ENCODE data around the gene DNASE1L1.
A peak's percentile ranks its signal among the peaks of the same experiment; 100 is the strongest.

DNASE1L1 gene

GRCh38 chrX:154436374-154436982 lies 27.4 kb upstream of the DNASE1L1 start:
- CTCF ChIA-PET = no interaction called here
- Histone ChIP-seq H3K9me3 (ENCODE audit: control insufficient read depth, insufficient read depth, low read depth, low read length) (no peaks in the 10 kb centered on the region), H3K4me1 (ENCODE audit: control insufficient read depth, insufficient read depth, low read length) (no peaks in the 10 kb centered on the region), H3K36me3 (ENCODE audit: control insufficient read depth in 2 of 2, insufficient read depth in 1 of 2, low read length in 2 of 2) (peaks cover 7 to 84% of the 10 kb centered on the region in 2 experiments; a peak in 2 of 3 replicates), H3K27ac (ENCODE audit: extremely low read depth, low read depth, low read length) (peak overlapping the region; percentile 95), H3K4me3 (ENCODE audit: low read depth, low read length) (peak overlapping the region; percentile 69)
- TF ChIP-seq PATZ1 (tag by site-specific recombination; IDR thresholded peaks at IDR 0.05) = peak; percentile 18; the same call in 1 of the 2 replicates
- TF ChIP-seq HOXD13 (CRISPR knock-in tag; IDR thresholded peaks at IDR 0.05; ENCODE audit: borderline replicate concordance) = no peak
- peak; percentile 18; the same call in 1 of the 2 replicates for TF ChIP-seq ZNF335 (tag by site-specific recombination; conservative IDR thresholded peaks at IDR 0.05)
- TF ChIP-seq SCRT2 (tag by site-specific recombination; IDR thresholded peaks at IDR 0.05) = peak; percentile 75
- TF ChIP-seq GLIS2 (tag by site-specific recombination; IDR thresholded peaks at IDR 0.05) = peak; percentile 62
- no peak for TF ChIP-seq KLF16 (tag by site-specific recombination; IDR thresholded peaks at IDR 0.05)
- TF ChIP-seq SCRT1 (tag by site-specific recombination; IDR thresholded peaks at IDR 0.05; ENCODE audit: borderline replicate concordance) = peak; percentile 76; the same call in 1 of the 2 replicates
- TF ChIP-seq OSR2 (tag by site-specific recombination; IDR thresholded peaks at IDR 0.05) = no peak
- POLR2A ChIA-PET = interaction anchor here (0.9 to 1.9 kb wide), 2 partner anchors 9 to 39 kb away, joined by 3 to 4 read pairs; partner anchors contain the start of gene RPL10

DNA sequence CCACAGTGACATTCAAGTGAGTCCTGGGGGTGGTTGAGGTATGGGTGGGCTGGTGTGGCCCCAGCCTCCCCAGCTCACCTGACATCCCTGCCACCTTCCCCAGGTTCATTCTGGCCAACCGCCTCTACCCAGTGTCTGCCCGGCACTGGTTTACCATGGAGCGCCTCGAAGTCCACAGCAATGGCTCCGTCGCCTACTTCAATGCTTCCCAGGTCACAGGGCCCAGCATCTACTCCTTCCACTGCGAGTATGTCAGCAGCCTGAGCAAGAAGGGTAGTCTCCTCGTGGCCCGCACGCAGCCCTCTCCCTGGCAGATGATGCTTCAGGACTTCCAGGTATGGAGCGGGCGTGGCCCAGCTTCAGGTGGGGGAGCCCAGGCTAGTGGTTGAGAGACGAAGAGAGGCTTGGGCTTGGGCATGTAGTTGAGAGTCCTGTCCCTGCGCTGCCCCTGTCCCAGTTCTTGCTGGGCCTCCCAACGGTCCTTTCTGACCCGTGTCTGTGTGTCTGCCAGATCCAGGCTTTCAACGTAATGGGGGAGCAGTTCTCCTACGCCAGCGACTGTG lies 26.2 kb upstream of the DNASE1L1 start:
- H3K4me3 ChIP-seq (ENCODE audit: low read depth, low read length) = no peak overlapping the region
- no peaks in the 10 kb centered on the region for H3K9me3 ChIP-seq (ENCODE audit: control insufficient read depth, insufficient read depth, low read depth, low read length)
- peaks cover 7 to 78% of the 10 kb centered on the region in 2 experiments; a peak in 2 of 3 replicates for H3K36me3 ChIP-seq (ENCODE audit: control insufficient read depth in 2 of 2, insufficient read depth in 1 of 2, low read length in 2 of 2)
- no peaks in the 10 kb centered on the region for H3K4me1 ChIP-seq (ENCODE audit: control insufficient read depth, insufficient read depth, low read length)
- POLR2A ChIA-PET = interaction anchor here (0.9 to 1.9 kb wide), 3 partner anchors 10 to 38 kb away, joined by 3 to 4 read pairs (median 3); partner anchors contain the start of gene RPL10
- CTCF ChIA-PET = interaction anchor here (0.6 kb wide), 1 partner anchor 466 kb away, joined by 3 read pairs; no protein-coding TSS in a partner anchor
- TF ChIP-seq ZNF654 (tag by site-specific recombination; IDR thresholded peaks at IDR 0.05; ENCODE audit: low read depth) (no peak), ZNF366 (tag by site-specific recombination; conservative IDR thresholded peaks at IDR 0.05) (no peak), ZNF394 (tag by site-specific recombination; IDR thresholded peaks at IDR 0.05; ENCODE audit: borderline replicate concordance) (no peak), ZBTB20 (tag by site-specific recombination; IDR thresholded peaks at IDR 0.05) (no peak), ZNF747 (tag by site-specific recombination; IDR thresholded peaks at IDR 0.05) (no peak), MZF1 (tag by site-specific recombination; IDR thresholded peaks at IDR 0.05; ENCODE audit: borderline replicate concordance) (no peak), ZNF433 (tag by site-specific recombination; IDR thresholded peaks at IDR 0.05; ENCODE audit: low read depth) (no peak), ZBTB1 (tag by site-specific recombination; IDR thresholded peaks at IDR 0.05) (no peak), GLIS1 (tag by site-specific recombination; IDR thresholded peaks at IDR 0.05) (no peak), KLF1 (tag by site-specific recombination; IDR thresholded peaks at IDR 0.05) (no peak), ZNF133 (tag by site-specific recombination; IDR thresholded peaks at IDR 0.05) (no peak)
- TF ChIP-seq, protein P1, sequence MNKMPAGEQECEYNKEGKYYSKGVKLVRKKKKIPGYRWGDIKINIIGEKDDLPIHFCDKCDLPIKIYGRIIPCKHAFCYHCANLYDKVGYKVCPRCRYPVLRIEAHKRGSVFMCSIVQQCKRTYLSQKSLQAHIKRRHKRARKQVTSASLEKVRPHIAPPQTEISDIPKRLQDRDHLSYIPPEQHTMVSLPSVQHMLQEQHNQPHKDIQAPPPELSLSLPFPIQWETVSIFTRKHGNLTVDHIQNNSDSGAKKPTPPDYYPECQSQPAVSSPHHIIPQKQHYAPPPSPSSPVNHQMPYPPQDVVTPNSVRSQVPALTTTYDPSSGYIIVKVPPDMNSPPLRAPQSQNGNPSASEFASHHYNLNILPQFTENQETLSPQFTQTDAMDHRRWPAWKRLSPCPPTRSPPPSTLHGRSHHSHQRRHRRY (tag by site-specific recombination; IDR thresholded peaks at IDR 0.05) = no peak
- no peak overlapping the region for H3K27ac ChIP-seq (ENCODE audit: extremely low read depth, low read depth, low read length)

Measured in HEK293 (cell line).